Measurements from ENCODE around the gene WNT4. TPM values are rescaled to one million over a fixed set of nuclear protein-coding genes. Genes with fewer than 3 reads are reported as not detected.

WNT4 gene
- polyA plus RNA-seq, 4 donors: 0.75 to 9.3 (median 7.5) TPM

GRCh38 chr1:22089134-22089571, 53.7 kb downstream of the WNT4 start:
- DNase-seq (ENCODE audit: low read depth in 4 of 4, low spot score in 3 of 4): no peak

- DNase-seq (ENCODE audit: low read depth in 4 of 4, low spot score in 3 of 4): no peak
Observed at GRCh38 chr1:22088331-22088730, 54.6 kb downstream of the WNT4 start.

GRCh38 chr1:22080191-22080590, 62.7 kb downstream of the WNT4 start:
- no peak for DNase-seq (ENCODE audit: low read depth in 4 of 4, low spot score in 3 of 4)

- DNase-seq (ENCODE audit: low read depth in 4 of 4, low spot score in 3 of 4): no peak
Observed at GRCh38 chr1:22078133-22078532, 64.8 kb downstream of the WNT4 start.

DNA sequence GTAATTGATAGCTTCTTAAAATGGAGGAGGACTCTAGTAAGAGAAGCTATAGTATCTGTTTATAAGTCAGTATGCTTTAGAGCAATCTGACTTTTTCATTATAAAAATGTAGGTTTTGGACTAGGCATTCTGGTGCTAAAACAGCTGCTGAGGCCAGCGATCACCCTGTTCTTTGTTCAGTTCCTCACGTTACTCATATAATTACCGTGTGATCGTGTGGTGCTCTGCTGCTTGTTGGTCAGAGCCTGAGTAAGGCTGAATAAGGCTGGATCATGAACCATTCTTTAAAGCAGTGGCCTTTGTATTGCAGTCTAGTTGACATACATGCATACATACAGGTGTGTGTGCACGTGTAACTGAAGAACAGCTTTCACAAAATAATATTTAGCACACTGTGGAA, 65.2 kb downstream of the WNT4 start:
- DNase-seq (ENCODE audit: low read depth in 4 of 4, low spot score in 3 of 4): no peak

GRCh38 chr1:22076346-22076745, 66.6 kb downstream of the WNT4 start:
- DNase-seq (ENCODE audit: low read depth in 4 of 4, low spot score in 3 of 4): no peak

DNA sequence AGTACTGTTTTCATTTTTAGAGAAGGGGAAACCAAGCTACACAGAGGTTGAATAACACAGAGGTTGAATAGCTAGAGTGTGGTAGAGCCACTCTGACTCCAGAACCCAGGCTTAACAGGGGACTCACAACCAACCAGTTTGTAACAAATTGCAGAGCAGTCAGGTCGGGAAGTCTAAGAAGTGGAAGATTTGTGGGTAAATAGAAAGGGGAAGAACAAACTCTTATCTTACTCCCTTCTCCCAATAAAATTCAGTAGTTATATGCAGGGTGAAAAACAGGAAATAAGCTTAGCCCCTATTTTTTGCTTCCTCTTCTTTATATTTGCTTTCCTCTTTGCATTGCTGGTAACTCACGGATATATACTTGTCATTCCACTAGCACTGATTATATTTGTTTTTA, 67.2 kb downstream of the WNT4 start:
- DNase-seq (ENCODE audit: low read depth in 4 of 4, low spot score in 3 of 4): no peak

- DNase-seq (ENCODE audit: low read depth in 4 of 4, low spot score in 3 of 4): no peak
Observed at GRCh38 chr1:22074803-22075202, 68.1 kb downstream of the WNT4 start.

GRCh38 chr1:22071511-22071910, 71.4 kb downstream of the WNT4 start:
- DNase-seq (ENCODE audit: low read depth in 4 of 4, low spot score in 3 of 4): no peak

Other genes with a start within 250 kb of the WNT4 start
- gene HSPG2, start 205.8 kb downstream of the WNT4 start, polyA plus RNA-seq (ENCODE audit: insufficient read length in 4 of 4): 100 to 1,000 TPM; 130 to 209 (median 182) TPM
- gene CELA3B, start 166.1 kb downstream of the WNT4 start, polyA plus RNA-seq (ENCODE audit: insufficient read length in 4 of 4): not detected
- not detected for gene CELA3A, start 141.4 kb downstream of the WNT4 start, polyA plus RNA-seq (ENCODE audit: insufficient read length in 4 of 4)
- 100 to 1,000 TPM; 333 to 462 (median 397) TPM for gene CDC42, start 90.4 kb downstream of the WNT4 start, polyA plus RNA-seq (ENCODE audit: insufficient read length in 4 of 4)